RPMI8226 (cell line): ENCODE data around the gene ZNF445.
"Not testable (repeated sequence)": the region's sequence is repeated elsewhere in the genome, so short reads cannot be mapped to it uniquely, and the experiment has no call there.

ENCODE experiments used
- DNase-seq: peaks from one replicate; pipeline ENCODE4 v3.0.0-alpha.2; 2015

ZNF445 gene

DNA sequence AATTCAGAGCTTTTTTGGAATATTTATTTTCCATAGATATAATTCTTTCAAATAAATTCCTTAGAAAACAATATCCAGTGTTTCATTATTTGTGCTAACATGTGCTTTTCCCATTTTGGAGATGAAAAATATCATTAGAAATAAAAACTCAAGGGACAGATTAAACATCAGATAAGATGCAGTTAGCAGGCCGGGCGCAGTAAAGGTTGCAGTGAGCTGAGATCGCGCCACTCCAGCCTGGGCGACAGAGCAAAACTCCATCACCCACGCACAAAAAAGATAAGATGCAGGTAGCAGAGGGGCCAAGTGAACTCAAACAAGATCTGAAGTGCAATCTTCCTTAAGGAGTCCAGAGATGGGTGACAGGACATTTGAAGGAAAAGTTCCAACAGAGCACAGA lies 48.0 kb downstream of the ZNF445 start:
- DNase-seq: no peak

DNA sequence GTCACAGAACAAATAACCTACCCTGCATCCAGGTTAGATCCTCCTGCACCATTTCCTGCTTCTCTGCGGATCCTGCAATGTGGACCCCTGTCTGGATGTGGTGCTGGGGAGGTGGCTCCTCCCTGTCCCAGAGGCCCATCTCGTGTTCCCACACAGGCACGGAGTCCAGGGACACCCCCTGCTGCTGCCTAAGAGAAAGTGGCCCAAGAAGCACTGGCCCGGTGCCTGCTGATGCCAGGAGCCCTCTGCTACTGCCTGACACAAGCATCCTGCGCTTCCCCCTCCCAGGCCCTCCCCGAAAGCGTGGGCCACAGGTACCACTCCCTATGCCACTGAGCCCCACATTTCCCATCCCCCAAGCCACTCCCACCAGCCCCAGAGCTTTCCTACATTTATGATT lies 48.6 kb downstream of the ZNF445 start:
- DNase-seq: no peak

DNA sequence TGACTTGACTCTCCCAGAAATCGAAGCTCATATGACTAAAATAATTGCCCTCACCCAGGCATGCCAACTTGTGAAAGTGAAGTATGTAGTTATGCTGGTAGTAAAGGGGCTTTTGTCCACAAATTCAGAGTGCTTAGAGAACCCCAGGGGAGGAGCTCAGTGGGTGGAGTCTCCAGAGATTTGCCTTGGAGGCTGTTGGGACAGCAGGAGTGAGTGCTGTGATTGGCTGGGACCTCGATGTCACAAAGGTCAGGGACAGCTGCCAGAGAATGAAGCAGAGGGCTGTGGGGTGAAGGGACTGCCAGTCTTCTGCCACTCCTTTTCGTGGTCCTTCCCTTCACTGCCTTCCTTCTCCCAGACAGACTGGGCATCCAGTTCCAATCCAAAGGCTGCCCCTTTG lies 49.8 kb downstream of the ZNF445 start:
- DNase-seq: no peak

DNA sequence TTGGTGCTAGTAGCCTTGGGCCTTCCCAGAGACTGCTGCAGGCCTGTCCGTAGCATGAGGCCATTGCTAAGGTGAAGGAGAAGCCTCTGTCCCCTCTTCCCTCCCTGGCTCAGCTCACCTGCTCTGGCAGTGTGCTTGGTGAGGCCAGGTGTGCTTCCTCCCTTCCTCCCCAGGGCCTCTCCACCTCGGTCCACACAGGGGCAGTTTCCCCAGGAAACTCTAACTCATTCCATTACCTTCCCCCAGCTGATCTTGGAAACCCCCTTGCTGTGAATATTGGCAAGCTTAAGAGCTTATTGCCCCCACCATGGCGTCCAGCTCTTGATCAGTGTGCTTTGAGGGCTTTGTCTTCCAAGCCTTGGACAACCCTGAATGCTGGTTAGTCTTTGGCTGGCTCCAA lies 52.7 kb downstream of the ZNF445 start:
- DNase-seq: no peak

DNA sequence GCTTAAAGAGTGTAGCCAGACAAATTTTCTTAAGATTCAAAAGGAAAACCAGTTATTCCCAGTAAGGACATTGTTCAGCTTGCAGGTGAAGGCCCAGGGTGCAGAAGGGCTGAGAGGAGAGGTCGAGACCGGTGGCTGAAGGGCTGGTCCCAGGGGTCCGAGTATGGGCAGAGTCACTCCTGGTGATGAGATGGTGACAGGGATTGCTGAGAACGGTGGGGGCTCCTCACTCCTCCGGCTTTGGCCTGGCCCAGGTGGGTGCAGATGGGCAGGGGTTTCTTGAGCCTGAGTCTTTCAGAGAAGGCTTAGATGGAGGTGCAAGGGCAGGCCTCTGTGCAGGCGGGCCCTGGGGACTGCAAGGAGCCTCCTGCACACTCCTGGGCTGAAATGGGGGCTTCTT lies 56.2 kb downstream of the ZNF445 start:
- DNase-seq: no peak

DNA sequence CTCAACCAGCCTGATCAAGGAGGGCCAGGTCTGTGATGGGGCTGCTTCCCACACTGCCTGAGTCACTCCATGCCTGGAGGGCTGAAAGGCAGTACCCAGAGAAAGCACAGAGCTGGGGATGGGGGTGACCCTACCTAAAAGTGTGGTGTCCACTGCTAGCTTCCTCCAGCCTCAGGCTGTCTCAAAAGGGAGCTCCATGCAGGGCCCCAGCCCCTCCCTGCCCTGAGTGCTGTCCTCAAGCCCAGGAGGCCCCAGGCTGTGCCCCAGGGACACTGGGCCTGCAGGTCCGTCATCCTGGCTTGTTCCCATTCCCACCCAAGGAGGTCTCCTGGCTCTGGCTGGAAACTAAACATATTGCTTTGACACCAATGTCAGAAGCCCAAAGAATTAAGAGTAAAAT lies 56.8 kb downstream of the ZNF445 start:
- DNase-seq: no peak

DNA sequence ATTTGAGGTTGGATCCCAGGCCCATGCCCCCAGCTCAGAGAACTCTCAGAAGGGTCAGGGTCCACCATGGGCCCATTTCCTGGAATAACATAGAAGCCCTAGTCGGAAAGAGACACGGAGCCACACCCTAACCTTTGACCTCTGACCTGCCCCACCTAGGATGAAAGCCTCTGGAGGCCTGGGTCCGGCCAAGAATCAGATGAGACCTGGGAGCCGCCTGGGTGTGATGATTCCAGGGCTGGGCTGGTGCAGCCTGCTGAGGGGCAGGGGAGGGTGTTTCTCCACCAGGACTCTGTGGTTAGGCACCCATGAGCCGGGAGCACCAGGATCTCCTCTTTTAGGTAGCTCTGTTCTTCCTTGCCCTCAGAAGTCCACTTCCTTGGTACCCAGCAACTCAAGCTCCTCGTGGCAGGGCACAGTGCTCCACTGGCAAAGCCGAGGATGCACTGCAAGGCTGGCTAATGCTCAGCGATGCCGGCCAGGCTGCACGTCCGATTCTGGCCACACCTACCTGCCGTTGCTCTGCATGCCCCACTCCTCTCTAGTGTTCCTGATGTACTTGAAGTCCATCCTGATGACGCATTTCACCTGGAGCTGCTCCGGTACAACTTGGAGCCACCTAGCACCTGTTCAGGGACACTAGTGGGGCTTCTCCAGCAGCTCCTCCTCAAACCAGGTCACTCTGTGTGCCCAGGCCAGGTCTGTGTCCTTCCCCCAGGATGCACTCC lies 57.4 kb downstream of the ZNF445 start:
- no peak for DNase-seq

DNA sequence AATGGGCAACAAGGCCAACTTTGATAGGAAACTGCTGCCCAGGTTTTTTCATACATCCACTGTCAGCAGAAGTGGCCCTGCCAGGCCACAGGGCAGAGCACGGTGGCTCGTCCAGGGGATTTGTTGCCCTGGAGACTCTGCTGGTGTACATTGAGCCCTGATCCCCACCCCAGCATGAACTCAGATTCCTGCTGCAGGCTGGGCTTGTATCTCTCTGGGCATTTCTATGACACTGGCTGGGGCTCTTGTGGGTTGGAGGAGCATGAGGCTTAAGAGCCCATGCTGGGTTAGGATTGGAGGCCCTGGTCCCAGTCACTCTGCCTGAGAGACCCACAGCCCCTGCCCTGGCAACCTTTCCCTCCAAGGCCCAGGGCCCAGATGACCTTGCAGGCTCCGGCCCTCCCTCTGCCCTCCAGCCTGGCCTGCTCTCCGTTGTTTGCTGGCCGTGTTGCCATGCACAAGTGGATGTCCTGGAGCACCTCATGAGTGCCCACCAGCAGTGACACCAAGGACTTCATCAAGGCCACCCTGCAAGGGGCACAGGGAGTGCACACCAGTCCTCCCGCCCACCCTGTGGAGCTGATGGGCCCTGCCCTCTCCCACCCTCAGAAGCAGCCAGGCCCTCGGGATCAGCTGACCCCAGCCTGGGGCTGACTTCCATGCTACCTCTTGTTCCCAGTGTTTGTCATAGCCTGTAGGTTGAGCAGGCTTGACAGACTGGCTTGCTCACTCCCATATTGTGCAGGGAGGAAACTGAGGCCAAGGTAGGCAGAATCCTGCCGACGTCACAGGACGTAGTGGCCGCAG lies 58.2 kb downstream of the ZNF445 start:
- no peak for DNase-seq

DNA sequence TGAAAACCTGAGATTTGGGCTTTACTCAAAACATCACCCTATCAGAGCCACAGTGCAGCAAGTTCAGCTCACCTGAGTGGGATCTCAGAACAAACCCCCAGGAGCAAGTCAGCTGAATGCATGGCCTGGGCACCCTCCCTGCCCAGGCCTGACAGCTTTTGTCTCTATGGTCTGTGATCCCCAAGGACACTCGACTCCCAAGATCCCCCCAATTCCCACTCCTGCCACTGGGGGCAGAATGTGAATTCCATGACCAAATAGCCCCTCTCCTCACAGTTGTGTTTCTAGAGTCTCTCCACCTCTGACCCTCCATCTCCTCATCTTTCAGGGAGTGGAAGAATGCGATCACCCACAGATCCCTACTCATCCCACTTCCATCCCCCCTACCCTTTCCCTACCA lies 58.9 kb downstream of the ZNF445 start:
- DNase-seq: no peak

DNA sequence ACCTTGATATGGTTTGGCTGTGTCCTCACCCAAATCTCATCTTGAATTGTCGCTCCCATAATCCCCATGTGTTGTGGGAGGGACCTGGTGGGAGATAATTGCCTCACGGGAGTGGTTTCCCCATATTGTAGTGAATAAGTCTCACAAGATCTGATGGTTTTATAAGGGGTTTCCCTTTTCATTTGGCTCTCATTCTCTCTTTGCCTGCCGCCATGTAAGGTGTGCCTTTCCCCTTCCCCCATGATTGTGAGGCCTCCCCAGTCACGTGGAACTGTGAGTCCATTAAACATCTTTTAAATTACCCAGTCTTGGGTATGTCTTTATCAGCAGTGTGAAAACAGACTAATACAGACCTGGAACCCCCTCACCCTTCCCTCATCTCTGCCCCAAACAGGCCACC lies 59.4 kb downstream of the ZNF445 start:
- DNase-seq: not testable (repeated sequence)

DNA sequence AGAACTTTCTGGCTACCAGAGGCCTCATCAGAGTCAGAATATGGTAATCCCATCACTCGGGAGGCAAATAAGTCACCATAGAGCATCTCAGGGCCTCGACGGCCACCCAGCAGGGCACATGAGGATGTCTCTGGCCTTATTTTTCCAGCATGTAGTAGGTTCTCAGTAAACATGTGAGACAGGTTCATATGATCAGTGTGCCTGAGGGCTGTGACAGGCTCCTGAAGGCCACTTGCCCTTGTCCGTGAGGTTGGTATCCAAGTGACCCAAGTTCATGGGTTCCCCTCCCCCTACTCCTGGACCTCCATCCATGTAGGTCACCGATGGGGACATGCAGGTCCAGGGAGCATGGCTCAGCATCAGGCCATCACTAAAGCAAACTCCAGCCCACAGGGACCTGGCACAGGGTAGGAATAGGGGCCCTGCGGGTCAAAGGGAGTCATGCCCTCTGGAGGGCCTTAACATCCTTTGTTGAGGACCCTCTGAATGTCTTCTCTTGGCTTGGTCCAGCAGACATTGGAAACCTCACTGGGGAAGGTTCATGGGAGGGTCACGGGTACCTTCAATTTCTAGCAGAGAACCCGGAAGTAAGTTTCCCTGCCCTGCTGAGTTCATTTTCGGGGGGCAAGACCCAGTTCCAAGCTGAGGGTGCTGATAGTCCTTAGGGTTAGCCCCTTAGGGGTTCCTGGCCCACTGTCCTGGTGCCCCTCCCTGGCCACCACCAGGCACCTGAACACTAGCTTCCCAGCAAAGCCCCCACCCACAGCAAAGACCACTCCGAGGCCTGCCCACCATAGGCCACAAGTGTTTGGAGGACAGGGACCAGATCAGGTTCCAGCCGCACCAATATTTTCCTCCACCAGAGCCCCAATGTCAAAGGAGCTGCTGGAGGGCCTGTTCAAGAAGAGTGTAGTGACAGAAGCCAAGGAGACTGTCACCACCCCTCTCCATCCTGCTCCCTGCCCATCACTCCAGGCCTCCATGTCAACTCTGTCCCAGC lies 61.1 kb downstream of the ZNF445 start:
- no peak for DNase-seq

DNA sequence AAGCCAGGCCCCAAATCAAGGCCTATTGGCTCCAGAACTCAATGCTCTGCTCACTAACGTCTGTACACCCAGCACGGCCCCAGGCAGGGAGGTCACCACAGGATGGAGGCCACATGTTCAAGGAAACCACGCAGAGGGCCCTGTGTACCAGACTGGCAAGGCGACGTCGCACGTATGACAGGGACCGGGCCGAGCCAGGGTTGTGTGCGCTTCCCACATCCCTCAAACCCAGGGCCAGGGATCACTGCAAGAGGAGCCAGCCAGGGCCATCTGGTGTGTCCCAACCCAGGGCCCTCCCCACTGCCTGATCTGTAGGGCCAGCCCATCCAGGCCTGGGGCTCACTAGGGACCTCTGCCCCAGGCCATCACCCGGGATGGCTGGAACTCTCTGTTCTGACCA lies 62.0 kb downstream of the ZNF445 start:
- DNase-seq: no peak

DNA sequence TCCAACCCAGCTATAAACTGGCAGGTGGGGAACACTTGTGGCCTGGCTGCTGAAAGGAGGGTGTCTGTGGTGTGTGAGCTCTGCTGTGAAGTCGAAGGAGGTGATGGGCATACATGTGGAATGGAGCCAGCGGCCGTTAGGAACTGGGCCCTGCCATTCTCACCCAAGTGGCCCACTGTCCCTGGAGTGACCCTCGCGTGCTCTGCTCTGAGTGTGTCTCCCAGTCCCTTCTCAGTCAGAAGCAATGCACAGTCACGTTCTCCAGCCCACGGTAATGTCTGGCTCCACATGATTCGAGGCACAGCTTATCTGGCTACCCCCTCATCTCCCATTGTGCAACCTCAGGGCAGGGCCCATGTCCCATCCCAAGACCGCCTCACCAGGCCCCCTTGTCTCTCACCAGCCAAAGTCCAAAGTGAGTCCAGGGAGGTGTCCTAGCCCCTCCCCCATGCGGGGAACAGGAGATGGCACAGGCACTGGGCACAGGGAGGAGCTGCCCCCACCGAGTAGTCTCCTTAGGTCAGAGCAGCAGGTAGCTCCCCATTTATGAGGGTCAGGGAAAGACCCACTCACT lies 62.9 kb downstream of the ZNF445 start:
- DNase-seq: no peak

DNA sequence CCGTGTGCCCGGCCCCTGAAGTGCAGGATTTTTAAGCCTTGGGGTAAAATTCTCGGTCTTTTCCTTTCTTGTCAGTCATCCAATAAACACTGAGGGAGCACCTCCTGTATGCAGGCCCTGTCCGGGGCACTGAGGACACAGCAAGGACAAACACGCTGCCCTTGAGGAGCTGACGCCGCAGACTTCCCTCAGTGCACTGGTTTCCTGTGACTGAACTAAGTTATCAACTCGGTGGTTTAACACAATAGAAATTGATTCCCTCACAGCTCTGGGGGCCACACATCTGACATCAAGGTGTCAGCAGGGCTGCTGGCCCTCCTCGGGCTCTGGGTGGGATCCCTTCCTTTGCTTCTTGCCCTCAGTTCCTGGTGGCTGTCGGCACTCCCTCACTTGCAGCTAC lies 65.1 kb downstream of the ZNF445 start:
- DNase-seq: no peak

DNA sequence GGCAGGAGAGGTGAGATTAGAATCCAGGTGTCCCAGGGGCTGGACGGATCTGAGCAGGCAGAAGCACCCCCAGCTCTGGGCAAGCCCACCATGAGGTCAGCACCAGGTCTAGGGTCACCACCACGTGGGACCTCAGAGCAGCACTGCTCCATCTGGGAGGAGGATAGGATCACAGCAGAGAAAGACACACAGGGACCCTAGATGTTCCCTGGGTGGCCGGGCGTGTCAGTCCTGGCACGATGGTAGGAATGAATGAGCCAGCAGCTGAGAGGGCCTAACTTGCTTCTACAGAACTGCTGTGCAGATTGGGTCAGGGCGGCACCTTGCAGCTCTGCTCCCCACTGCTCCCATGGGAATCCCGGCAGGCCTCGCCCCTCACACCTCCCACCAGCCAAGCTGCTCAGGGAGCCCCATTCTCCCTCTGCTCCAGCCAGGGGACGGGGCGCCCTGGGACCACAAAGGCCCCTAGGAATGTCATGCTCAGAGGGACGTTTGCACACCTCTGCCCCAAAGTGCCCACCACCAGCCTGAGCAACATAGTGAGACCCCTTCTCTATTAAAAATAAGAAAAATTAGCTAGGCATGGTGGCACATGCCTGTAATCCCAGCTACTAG lies 66.3 kb downstream of the ZNF445 start:
- DNase-seq: no peak

DNA sequence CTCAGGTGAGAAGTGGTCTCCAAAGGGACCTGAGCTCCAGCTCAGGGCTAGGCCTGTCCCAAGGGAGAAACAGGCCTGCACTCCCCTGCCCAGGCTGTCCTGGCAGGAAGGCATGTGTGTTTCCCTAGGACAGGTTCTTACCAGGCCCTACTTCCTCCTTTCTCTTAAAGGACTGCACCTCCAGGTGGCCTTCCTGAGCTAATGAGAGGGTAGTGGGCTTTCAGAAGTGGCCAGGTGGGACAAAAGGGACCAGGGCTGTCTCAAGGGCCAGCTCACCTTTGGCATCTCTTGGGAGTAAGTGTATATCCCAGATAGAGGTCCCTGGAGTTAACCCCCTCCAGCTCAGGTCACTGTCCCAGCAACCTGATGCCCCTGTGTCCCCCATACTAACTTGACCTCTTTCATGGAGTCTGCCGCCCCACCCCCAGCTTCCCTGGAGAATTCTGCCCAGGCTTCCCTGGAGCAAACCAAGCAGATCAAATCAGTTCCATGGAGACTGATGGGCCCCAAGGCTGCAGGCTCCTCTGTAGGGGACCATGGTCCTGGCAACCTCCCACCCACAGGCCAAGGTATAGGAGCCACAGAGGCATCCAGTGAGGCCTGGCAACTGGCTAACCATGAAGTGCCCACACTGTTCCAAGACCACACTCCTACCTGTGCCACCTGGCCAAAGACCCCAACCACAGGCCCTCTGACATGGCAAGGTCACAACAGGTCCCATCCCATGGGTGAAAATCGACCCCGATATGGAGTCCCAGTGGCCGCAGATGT lies 67.6 kb downstream of the ZNF445 start:
- DNase-seq: no peak

DNA sequence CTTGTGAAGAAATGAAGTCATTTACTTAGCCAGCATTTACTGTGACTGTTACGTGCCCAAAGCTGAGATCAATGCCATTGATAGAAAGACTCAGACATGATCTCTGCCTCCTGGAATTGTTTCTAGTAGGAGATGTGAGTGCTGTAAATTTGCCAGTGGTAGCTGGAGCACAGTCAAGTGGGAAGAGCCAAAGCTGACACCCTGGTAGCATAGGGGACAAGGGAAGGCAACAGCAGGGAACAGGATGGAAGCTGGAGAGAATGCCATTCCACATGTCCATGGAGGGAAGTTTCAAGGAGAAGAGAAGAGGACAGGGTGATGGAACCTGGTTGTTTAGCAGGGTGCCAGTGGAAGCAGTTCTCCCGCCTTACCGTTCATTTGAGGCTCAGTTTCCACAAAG lies 74.9 kb downstream of the ZNF445 start:
- no peak for DNase-seq

DNA sequence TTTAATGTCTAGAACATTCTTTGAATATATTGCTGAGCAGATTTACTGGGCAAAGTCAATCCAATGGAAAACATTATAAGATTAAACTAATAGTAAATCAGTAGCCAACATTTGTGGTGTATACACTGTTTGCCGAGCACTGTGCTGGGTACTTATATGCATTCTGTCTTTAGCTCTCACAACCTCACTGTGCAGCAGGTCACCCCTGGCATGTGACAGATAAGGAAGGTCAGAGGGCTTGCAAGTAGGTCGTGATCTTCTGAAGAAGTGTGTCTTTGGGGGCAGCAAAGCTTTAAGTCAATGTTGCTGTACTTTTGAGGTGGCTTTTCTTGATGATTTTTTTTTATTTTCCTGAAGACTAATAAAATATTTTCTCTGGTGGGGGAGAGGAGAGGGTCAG lies 76.7 kb downstream of the ZNF445 start:
- DNase-seq: no peak

DNA sequence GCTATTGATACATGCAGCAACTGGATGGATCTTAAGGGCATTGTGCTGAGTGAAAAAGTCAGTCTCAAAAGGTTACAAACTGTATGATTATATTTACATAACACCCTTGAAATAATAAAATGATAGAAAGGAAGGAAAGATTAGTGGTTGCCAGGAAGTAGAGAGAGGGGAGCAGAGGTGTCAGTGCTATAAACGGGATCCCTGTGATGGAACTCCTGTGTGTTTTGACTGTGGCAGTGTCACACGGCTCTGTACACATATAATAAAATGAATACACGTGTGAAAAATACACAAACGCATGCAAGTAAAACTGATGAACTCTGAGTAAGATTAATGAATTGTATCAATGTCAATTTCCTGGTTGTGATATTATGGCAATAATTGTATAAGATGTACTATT lies 78.6 kb downstream of the ZNF445 start:
- DNase-seq: no peak

DNA sequence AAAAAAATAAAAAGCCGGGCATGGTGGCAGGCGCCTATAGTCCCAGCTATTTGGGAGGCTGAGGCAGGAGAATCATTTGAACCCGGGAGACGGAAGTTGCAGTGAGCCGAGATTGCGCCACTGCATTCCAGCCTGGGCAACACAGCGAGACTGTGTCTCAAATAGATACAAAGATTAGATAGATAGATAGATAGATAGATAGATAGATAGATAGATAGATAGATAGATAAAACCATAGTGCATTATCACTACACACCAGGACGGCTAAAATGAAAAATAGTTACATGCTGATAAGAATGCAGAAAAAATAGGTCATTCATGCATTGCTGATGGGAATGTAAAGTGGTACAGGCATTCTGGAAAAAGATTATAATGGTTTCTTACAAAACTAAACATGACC lies 79.2 kb downstream of the ZNF445 start:
- DNase-seq: not testable (repeated sequence)
